Measurements from ENCODE around the gene TUT4. TPM values are rescaled to one million over a fixed set of nuclear protein-coding genes. Genes with fewer than 3 reads are reported as not detected.
A peak's percentile ranks its signal among the peaks of the same experiment; 100 is the strongest.

Gene TUT4
- total RNA-seq, 1 donor from 2014 or later: 139 TPM

DNA sequence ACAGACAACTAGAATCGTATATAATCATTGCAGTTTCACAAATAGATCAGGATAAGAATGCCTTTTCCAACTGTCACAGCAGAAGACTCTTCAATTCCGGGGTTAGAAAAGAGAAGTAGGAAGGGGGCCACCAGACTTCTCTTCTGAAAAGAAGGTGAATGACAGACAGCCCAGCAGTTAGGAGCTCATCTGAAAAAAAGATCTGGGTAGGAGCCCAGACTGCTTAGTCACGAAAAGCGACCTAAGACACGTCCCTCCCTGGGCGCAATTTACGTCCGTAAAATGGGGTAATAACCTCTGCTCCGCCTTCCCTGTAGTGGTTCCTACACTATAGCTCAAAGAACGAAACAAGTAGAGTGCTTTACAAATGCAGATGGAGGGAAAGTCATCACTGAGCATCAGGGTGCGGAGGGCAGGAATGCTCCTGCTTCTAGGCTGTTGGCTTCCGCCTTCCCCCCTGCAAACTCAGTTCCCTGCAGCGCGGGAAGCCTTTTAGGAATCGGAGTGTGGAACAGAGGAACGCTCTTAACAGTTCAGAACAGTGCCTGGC is 149.3 kb downstream of the TUT4 start:
- peaks cover 30% of the 10 kb centered on the region for H3K4me1 Mint-ChIP-seq
- H3K9ac ChIP-seq: peak overlapping the region; percentile 92
- peak; percentile 61 for DNase-seq (ENCODE audit: low spot score)
- peaks cover 90% of the 10 kb centered on the region for H3K79me2 ChIP-seq (ENCODE audit: low read depth)
- H4K20me1 ChIP-seq (ENCODE audit: low read depth): peaks cover 13% of the 10 kb centered on the region
- no peaks in the 10 kb centered on the region for H3K27me3 ChIP-seq
- peak overlapping the region; percentile 84 for H3K4me3 ChIP-seq
- peaks cover 12% of the 10 kb centered on the region for H3K36me3 ChIP-seq
- peaks cover 2% of the 10 kb centered on the region for H3K27me3 Mint-ChIP-seq (ENCODE audit: insufficient read depth, low read depth)
- peaks cover 11% of the 10 kb centered on the region for H3F3A ChIP-seq (ENCODE audit: low read depth)
- H3K9me3 Mint-ChIP-seq: no peaks in the 10 kb centered on the region
- peak overlapping the region; percentile 86 for H3K27ac ChIP-seq
- peaks cover 23% of the 10 kb centered on the region for H3K4me1 ChIP-seq
- H3K9me3 ChIP-seq (ENCODE audit: low read depth): no peaks in the 10 kb centered on the region
- peak overlapping the region; percentile 98 for H3K27ac Mint-ChIP-seq
- TF ChIP-seq, protein P1, sequence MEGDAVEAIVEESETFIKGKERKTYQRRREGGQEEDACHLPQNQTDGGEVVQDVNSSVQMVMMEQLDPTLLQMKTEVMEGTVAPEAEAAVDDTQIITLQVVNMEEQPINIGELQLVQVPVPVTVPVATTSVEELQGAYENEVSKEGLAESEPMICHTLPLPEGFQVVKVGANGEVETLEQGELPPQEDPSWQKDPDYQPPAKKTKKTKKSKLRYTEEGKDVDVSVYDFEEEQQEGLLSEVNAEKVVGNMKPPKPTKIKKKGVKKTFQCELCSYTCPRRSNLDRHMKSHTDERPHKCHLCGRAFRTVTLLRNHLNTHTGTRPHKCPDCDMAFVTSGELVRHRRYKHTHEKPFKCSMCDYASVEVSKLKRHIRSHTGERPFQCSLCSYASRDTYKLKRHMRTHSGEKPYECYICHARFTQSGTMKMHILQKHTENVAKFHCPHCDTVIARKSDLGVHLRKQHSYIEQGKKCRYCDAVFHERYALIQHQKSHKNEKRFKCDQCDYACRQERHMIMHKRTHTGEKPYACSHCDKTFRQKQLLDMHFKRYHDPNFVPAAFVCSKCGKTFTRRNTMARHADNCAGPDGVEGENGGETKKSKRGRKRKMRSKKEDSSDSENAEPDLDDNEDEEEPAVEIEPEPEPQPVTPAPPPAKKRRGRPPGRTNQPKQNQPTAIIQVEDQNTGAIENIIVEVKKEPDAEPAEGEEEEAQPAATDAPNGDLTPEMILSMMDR (IDR thresholded peaks at IDR 0.05): no peak
- TF ChIP-seq EZH2 (IDR thresholded peaks at IDR 0.05) (no peak), EZH2phosphoT487 (IDR thresholded peaks at IDR 0.05) (no peak)
- H3K4me2 ChIP-seq: peak overlapping the region; percentile 93
- peak overlapping the region; percentile 100 for H3K4me3 Mint-ChIP-seq
- peak overlapping the region; percentile 96 for H2AFZ ChIP-seq (replicated peaks)
- H3K36me3 Mint-ChIP-seq: peaks cover 30% of the 10 kb centered on the region

DNA sequence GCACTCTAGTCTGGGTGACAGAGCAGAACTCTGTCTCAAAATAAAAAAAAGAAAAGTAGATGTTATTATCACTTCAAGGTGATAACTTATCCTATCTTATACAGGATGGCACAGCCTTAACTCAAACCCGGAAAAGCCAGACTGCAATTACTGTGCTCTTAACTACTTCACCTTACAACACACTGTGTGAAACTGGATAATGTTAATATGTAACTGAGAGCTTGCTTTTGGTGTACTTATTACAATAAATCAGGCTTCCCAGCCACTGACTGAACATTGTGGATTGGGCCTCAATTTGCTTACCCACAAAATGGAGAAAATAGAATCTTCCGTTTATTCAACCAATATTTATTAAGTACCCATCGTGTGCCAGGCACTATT is 150.0 kb downstream of the TUT4 start:
- no peak overlapping the region for H3K27ac Mint-ChIP-seq
- peaks cover 96% of the 10 kb centered on the region for H3K79me2 ChIP-seq (ENCODE audit: low read depth)
- peak overlapping the region; percentile 93 for H3K4me2 ChIP-seq
- peaks cover 12% of the 10 kb centered on the region for H3K36me3 ChIP-seq
- no peaks in the 10 kb centered on the region for H3K27me3 ChIP-seq
- no peaks in the 10 kb centered on the region for H3K9me3 ChIP-seq (ENCODE audit: low read depth)
- peaks cover 13% of the 10 kb centered on the region for H4K20me1 ChIP-seq (ENCODE audit: low read depth)
- peaks cover 30% of the 10 kb centered on the region for H3K4me1 Mint-ChIP-seq
- H3K9ac ChIP-seq: peak overlapping the region; percentile 92
- no peak for TF ChIP-seq EZH2 (IDR thresholded peaks at IDR 0.05)
- TF ChIP-seq EZH2phosphoT487 (IDR thresholded peaks at IDR 0.05): no peak
- TF ChIP-seq, protein P1 (IDR thresholded peaks at IDR 0.05): no peak
- H2AFZ ChIP-seq (replicated peaks): no peak overlapping the region
- no peak overlapping the region for H3K27ac ChIP-seq
- no peaks in the 10 kb centered on the region for H3K9me3 Mint-ChIP-seq
- peak overlapping the region; percentile 100 for H3K4me3 Mint-ChIP-seq
- peaks cover 11% of the 10 kb centered on the region for H3F3A ChIP-seq (ENCODE audit: low read depth)
- H3K4me1 ChIP-seq: peaks cover 23% of the 10 kb centered on the region
- no peak for DNase-seq (ENCODE audit: low spot score)
- H3K36me3 Mint-ChIP-seq: peaks cover 27% of the 10 kb centered on the region
- peaks cover 2% of the 10 kb centered on the region for H3K27me3 Mint-ChIP-seq (ENCODE audit: insufficient read depth, low read depth)
- peak overlapping the region; percentile 84 for H3K4me3 ChIP-seq

DNA sequence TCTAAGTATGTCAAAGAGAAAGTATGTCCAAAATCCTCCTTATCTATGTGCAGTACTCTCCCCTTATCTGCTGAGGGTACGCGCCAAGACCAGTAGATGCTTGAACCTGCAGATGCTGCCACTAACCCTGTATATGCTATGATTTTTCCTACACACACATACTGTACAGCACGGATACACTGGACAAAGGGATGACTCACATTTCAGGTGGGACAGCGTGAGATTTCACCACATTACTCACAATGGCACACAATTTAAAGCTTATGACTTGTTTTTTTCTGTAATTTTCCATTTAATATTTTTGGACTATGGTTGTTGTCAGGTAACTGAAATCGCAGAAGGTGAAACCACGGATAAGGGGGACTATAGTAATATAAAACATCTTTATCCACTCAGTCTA is 152.8 kb downstream of the TUT4 start:
- H3F3A ChIP-seq (ENCODE audit: low read depth): peaks cover 11% of the 10 kb centered on the region
- peaks cover 20% of the 10 kb centered on the region for H3K36me3 ChIP-seq
- H3K36me3 Mint-ChIP-seq: peaks cover 31% of the 10 kb centered on the region
- H3K4me2 ChIP-seq: no peak overlapping the region
- no peak overlapping the region for H3K27ac ChIP-seq
- DNase-seq (ENCODE audit: low spot score): no peak
- no peak overlapping the region for H3K27ac Mint-ChIP-seq
- H3K27me3 ChIP-seq: no peaks in the 10 kb centered on the region
- H3K79me2 ChIP-seq (ENCODE audit: low read depth): peaks cover 80% of the 10 kb centered on the region
- H3K9ac ChIP-seq: no peak overlapping the region
- H2AFZ ChIP-seq (replicated peaks): no peak overlapping the region
- H3K4me3 ChIP-seq: no peak overlapping the region
- H3K4me1 ChIP-seq: peaks cover 16% of the 10 kb centered on the region
- H3K4me1 Mint-ChIP-seq: peaks cover 23% of the 10 kb centered on the region
- no peak for TF ChIP-seq EZH2phosphoT487 (IDR thresholded peaks at IDR 0.05)
- no peak for TF ChIP-seq EZH2 (IDR thresholded peaks at IDR 0.05)
- TF ChIP-seq, protein P1 (IDR thresholded peaks at IDR 0.05): no peak
- no peaks in the 10 kb centered on the region for H3K9me3 Mint-ChIP-seq
- H3K4me3 Mint-ChIP-seq: no peak overlapping the region
- peaks cover 13% of the 10 kb centered on the region for H4K20me1 ChIP-seq (ENCODE audit: low read depth)
- H3K9me3 ChIP-seq (ENCODE audit: low read depth): no peaks in the 10 kb centered on the region
- H3K27me3 Mint-ChIP-seq (ENCODE audit: insufficient read depth, low read depth): peaks cover 2% of the 10 kb centered on the region
